HUES64 (cell line): ENCODE data around the gene ARMC9.
"Not testable (repeated sequence)": the region's sequence is repeated elsewhere in the genome, so short reads cannot be mapped to it uniquely, and the experiment has no call there.

Experiments used
- H3K27ac ChIP-seq: 2 replicates; pipeline ENCODE4 v1.7.0; 2013; ENCODE audit warnings: low read depth, low read length, inconsistent platforms
- H3K27me3 ChIP-seq: 2 replicates; pipeline ENCODE4 v1.6.1; 2013; ENCODE audit warnings: mild to moderate bottlenecking, low read length; ENCODE audit not compliant: insufficient read depth
- H3K36me3 ChIP-seq: 2 replicates; pipeline ENCODE4 v1.6.1; 2013; ENCODE audit warnings: mild to moderate bottlenecking, low read length; ENCODE audit not compliant: insufficient read depth
- H3K4me1 ChIP-seq: 2 replicates; pipeline ENCODE4 v1.6.1; 2013; ENCODE audit warnings: mild to moderate bottlenecking, low read length, moderate library complexity; ENCODE audit not compliant: insufficient read depth
- H3K4me3 ChIP-seq: 2 replicates; pipeline ENCODE4 v1.5.1; 2013; ENCODE audit warnings: mild to moderate bottlenecking, low read length, moderate library complexity
- H3K9ac ChIP-seq: 2 replicates; pipeline ENCODE4 v1.6.1; 2013; ENCODE audit warnings: mild to moderate bottlenecking, low read depth, low read length
- H3K9me3 ChIP-seq: 2 replicates; pipeline ENCODE4 v1.6.1; 2013; ENCODE audit warnings: low read depth, low read length; ENCODE audit not compliant: insufficient read depth
- WGBS: fragments of 150-250, 120-280 bp; methylation state at CpG from one replicate; pipeline ENCODE4 v1.1.7; 2013; ENCODE audit warnings: missing lambda C conversion rate; 5-methylcytosine and 5-hydroxymethylcytosine counted together

Gene ARMC9

DNA sequence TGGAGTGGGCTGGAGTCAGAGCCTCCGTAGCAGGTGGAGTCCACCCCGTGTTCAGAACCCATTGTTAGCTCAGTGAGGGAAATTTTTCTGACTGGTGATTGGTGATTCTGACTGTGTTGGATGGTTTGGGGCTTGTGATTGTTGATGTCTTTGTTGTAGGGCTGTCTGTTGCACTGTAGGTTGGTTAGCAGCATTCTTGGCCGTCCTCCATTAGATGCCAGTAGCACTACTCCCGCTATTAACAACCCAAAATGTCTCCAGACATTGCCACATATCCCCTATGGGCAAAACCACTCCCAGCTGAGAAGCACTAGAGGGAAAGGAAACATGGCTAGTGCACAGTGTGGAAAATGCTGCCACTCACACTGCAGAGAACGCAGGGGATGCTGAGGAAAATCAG is 51.7 kb downstream of the ARMC9 start:
- Histone ChIP-seq H3K4me3 (no peak overlapping the region), H3K27me3 (no peaks in the 10 kb centered on the region), H3K9me3 (no peaks in the 10 kb centered on the region), H3K27ac (no peak overlapping the region), H3K4me1 (no peaks in the 10 kb centered on the region), H3K36me3 (peaks cover 21% of the 10 kb centered on the region; the same call in 1 of the 2 replicates), H3K9ac (no peak overlapping the region)
- 90% methylated on average over 4 of the region's 5 CpGs for WGBS

DNA sequence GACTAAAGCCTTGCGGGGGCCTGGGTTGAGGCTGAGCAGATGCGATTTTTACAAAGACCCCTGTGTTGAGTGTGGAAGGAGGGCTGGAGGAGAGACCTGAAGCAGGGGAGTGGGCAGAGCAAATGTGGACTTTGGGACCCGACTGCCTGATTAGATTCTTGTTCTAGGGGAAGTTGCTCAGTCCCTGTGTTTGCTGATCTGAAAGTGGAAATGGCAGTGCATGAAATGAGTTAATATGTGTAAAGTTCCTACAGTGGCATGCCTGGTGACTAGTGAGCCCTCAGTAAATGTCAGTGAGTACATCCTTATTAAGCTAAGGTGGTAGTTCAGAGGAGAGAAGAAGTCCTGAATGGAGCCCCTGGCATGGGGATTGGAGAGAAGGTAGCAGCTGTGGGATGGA is 52.3 kb downstream of the ARMC9 start:
- WGBS = 95% methylated on average over 3 of the region's 3 CpGs
- H3K27ac ChIP-seq = no peak overlapping the region

DNA sequence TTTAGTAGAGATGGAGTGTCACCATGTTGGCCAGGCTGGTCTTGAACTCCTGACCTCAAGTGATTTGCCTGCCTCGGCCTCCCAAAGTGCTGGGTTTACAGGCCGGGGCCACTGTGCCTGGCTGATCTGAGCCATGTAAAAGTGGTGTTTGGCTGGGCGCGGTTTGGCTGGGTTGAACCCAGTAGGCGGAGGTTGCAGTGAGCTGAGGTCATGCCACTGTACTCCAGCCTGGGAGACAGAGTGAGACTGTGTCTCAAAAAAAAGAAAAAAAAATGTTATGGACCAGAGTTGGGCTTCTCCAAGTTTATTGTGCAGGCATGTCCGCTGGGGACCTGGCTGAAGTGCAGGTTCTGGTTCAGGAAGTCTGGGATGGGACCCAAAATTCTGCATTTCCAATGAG is 54.9 kb downstream of the ARMC9 start:
- 92% methylated on average over 6 of the region's 6 CpGs for WGBS
- H3K27ac ChIP-seq, H3K9me3 ChIP-seq, H3K9ac ChIP-seq, H3K4me1 ChIP-seq, H3K27me3 ChIP-seq, H3K4me3 ChIP-seq: not testable (repeated sequence)
- peaks cover 28% of the 10 kb centered on the region; the same call in 1 of the 2 replicates for H3K36me3 ChIP-seq

More for the DNA sequence above, 52.3 kb downstream of the ARMC9 start:
- H3K36me3 ChIP-seq = peaks cover 21% of the 10 kb centered on the region; the same call in 1 of the 2 replicates
- no peaks in the 10 kb centered on the region for H3K9me3 ChIP-seq
- H3K4me3 ChIP-seq = no peak overlapping the region
- no peaks in the 10 kb centered on the region for H3K4me1 ChIP-seq
- H3K27me3 ChIP-seq = no peaks in the 10 kb centered on the region
- no peak overlapping the region for H3K9ac ChIP-seq

DNA sequence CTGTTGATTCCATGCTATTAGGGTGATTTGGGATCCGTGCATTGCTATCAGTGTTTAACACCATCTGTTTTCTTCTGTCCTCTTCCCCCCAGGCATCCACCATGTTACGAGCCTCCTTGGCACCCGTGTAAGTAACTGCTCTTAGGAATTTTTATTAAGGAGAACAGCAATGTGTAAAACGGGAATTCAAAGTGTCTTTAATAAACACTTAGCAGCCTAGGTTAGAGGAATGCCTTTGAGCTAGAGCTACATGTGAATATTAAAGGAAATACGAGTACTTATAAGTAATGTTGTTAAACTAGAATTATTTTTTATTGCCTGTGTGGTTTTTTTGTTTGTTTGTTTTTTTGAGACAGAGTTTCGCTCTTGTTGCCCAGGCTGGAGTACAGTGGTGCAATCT is 58.1 kb downstream of the ARMC9 start:
- Histone ChIP-seq H3K36me3 (peaks cover 42% of the 10 kb centered on the region), H3K4me1 (peaks cover 9% of the 10 kb centered on the region; the same call in 1 of the 2 replicates), H3K4me3 (no peak overlapping the region), H3K9ac (no peak overlapping the region), H3K27me3 (no peaks in the 10 kb centered on the region), H3K9me3 (no peaks in the 10 kb centered on the region), H3K27ac (no peak overlapping the region)
- WGBS = 97% methylated on average over 6 of the region's 6 CpGs

DNA sequence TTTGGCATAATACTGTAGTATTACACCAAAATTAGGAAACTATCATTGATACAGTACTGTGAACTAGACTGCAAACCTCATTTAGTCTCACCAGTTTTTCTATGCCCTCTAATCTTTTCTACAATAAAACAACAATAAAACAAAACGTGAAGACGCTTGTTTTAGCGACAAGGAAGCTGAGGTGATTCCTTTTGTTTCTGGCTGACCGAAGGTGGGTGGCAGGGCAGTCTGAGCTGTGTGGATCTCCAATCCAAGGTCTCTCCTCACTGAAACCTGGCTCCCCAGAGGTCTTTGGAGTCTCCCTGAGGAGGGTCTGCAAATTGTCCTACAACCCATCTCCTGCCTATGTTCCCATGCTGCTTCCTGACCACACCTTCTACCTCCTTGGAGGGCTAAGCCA is 59.3 kb downstream of the ARMC9 start:
- peaks cover 9% of the 10 kb centered on the region; the same call in 1 of the 2 replicates for H3K4me1 ChIP-seq
- 97% methylated on average over 4 of the region's 4 CpGs for WGBS

DNA sequence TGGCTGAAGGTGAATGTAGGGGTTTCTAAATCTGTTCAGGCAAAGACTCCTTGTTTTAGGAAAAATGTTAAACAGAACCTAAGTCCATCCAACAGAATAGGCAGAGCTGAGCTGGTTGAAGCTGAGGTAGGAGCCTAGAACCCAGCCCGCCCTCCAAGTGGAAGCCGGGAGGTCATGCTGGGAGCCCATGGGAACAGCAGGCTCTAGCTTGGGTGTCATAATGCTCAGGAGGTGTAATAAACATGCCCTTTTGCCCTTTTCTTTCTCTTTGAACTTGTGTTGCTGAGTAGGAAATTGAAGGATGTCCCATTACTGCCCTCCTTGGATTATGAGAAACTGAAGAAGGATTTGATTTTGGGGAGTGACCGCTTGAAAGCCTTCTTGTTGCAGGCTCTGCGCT is 60.3 kb downstream of the ARMC9 start:
- 97% methylated on average over 4 of the region's 4 CpGs for WGBS
- Histone ChIP-seq H3K4me3 (no peak overlapping the region), H3K9ac (no peak overlapping the region), H3K9me3 (no peaks in the 10 kb centered on the region), H3K4me1 (peaks cover 9% of the 10 kb centered on the region; the same call in 1 of the 2 replicates), H3K27ac (no peak overlapping the region), H3K36me3 (peaks cover 52% of the 10 kb centered on the region), H3K27me3 (no peaks in the 10 kb centered on the region)

More for the DNA sequence above, 59.3 kb downstream of the ARMC9 start:
- H3K36me3 ChIP-seq = peaks cover 46% of the 10 kb centered on the region
- H3K9me3 ChIP-seq = no peaks in the 10 kb centered on the region
- no peak overlapping the region for H3K9ac ChIP-seq
- H3K27me3 ChIP-seq = no peaks in the 10 kb centered on the region
- H3K27ac ChIP-seq = no peak overlapping the region
- H3K4me3 ChIP-seq = no peak overlapping the region

DNA sequence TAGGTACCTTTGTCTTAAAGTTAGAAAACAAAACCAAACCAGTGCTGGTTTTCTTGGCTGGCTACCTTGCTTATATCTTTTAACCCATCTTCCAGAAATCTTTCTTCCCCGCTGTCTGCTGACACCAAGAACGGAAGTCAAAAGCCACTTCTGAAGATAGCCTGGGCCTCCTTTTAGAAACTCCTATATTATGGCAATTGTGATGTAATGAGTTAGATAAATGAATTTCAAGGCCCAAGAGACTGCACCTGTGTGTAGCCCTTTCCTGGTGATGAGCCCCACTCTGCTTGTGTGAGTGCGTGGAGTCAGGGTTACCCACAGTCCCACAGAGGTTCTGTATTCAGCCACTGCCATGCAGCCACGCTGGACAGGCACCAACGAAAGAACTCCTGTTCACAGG is 60.7 kb downstream of the ARMC9 start:
- 97% methylated on average over 5 of the region's 5 CpGs for WGBS
- no peak overlapping the region for H3K27ac ChIP-seq

DNA sequence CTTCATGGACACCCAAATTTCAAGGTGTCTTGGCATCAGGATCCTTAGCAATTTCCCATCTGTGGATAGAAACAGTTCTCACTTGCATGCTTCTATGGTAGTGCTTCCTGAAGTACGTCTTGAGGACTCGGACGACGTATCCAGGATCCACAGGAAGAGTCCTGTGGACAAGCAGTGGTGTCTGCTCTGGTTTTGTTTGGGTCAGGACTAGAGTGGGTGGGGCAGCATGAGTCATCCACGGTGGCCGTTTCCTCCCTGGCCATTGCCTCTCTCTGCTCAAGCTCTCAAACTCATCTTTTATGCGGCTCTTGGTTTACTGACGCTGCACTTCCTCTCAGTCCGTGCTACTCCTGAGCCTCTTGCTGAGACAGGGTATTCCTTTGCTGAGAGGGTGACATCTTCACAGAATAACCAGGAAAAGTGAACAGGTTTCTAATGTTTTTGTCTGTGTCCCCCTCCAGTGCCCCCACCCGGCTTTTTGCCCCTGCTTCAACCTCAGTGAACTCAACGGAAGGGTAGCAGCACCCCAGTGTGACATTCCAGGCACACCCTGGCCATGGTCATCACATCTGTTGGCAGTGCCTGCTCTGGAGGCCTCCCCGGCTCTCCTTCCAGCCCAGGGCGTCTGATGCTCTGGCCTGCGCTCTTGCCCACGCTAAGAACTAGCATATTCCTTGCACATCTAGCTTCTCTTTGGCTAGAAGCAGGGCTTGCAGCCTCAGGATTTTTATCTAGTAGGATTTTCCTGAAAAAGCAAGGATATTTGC is 62.2 kb downstream of the ARMC9 start:
- 81% methylated on average over 15 of the region's 15 CpGs for WGBS
- Histone ChIP-seq H3K4me3 (no peak overlapping the region), H3K4me1 (peaks cover 9% of the 10 kb centered on the region; the same call in 1 of the 2 replicates), H3K27me3 (no peaks in the 10 kb centered on the region), H3K9ac (no peak overlapping the region), H3K27ac (no peak overlapping the region), H3K36me3 (peaks cover 44% of the 10 kb centered on the region), H3K9me3 (no peaks in the 10 kb centered on the region)

More for the DNA sequence above, 60.7 kb downstream of the ARMC9 start:
- H3K9ac ChIP-seq = no peak overlapping the region
- H3K27me3 ChIP-seq = no peaks in the 10 kb centered on the region
- H3K9me3 ChIP-seq = no peaks in the 10 kb centered on the region
- peaks cover 50% of the 10 kb centered on the region for H3K36me3 ChIP-seq
- H3K4me3 ChIP-seq = no peak overlapping the region
- peaks cover 9% of the 10 kb centered on the region; the same call in 1 of the 2 replicates for H3K4me1 ChIP-seq

DNA sequence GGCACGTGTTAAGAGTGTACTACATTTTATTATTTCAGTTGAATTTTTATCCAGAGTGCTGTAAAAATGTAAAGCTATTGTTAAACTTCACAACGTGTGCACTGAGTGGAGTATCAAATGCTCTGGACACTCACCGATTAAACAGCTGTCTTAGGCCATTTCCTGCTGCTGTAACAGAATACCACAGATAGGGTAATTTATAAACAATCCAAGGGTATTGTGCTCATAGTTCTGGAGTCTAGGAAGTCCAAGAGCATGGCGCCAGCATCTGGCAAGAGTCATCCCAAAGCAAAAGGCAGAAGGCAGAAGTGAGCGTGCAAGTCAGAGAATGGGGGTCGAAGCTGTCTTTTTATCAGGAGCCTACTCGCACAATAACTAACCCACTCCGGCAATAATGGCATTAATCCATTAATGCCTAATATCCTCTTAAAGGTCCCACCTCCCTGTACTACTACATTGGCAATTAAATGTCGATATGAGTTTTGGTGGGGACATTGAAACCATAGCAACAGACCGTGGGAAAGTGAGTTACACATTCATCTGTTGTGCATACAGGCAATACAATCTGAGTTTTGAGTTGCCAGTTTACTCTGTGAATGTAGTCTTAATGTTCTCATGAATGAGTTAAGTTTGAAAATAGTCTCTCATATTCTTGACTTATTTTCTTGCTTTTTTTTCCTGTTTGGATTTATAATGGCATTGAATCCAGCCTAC is 64.8 kb downstream of the ARMC9 start:
- 95% methylated on average over 10 of the region's 10 CpGs for WGBS
- Histone ChIP-seq H3K27me3 (no peaks in the 10 kb centered on the region), H3K4me3 (no peak overlapping the region), H3K27ac (no peak overlapping the region), H3K9ac (no peak overlapping the region), H3K36me3 (peaks cover 37% of the 10 kb centered on the region), H3K4me1 (peaks cover 9% of the 10 kb centered on the region; the same call in 1 of the 2 replicates), H3K9me3 (no peaks in the 10 kb centered on the region)

DNA sequence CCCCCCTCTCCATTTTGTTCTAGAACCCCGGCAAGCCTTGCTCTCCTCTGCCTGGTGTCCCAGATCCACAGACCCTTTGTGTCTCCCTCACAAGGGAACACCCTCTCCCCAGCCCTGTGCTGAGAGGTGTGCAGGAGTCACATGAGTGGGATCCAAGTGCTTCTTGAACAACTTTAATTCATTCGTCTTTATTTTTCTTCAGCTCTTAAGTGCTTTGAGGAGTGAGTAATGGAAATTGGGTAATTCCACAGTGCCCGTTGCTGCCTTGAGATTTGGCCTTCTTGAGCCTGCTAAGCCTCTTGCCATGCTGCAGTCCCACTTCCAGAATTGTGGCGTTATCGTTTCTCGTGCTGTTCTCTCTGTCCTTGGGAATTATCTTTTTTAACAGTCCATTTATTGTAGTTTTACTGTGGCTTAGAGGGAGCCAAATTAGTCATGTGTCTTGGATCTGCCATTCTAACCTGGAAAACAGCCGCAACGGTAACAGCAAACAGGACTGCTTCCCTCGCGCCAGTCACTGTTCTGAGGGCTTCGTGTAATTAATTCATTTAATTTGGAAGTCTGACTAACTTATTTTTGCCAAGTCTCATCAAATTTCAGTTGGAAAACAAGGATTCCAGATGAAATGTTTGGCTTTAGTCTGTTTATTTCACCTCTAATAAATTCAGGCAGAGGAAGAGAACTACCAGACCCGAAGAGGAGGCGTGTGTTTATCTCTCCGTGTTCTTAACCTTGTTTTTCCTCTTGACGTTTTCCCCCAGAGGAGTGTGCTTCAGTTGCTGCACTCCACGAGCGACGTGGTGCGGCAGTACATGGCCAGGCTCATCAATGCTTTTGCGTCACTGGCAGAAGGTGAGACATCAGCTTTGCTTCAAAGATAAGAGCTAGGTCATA is 72.0 kb downstream of the ARMC9 start:
- Histone ChIP-seq H3K36me3 (peaks cover 57% of the 10 kb centered on the region), H3K9ac (no peak overlapping the region), H3K27ac (no peak overlapping the region), H3K9me3 (no peaks in the 10 kb centered on the region), H3K4me1 (no peaks in the 10 kb centered on the region), H3K27me3 (no peaks in the 10 kb centered on the region), H3K4me3 (no peak overlapping the region)
- 95% methylated on average over 20 of the region's 20 CpGs for WGBS
